ENCODE results near the gene CUTC.

DNA sequence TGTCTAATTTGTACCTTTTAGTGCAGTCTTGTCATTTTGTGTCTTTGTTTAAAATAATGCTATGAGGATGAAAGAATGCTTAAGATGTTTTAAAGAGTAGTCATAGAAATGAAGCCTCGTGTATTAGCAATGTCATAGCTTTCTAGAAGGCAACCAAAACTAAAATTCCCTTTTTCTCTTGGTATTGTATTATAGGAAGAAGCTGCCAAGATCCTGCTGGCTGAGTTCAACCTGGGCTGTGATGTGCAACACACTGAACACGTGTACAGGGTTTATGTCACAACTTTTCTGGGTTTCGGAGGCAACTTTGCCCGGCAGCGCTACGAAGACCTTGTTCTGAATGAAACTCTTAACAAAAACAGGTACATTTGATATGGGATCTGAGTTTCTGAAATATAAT lies 36.3 kb upstream of the CUTC start:
- TF ChIP-seq, protein P1, sequence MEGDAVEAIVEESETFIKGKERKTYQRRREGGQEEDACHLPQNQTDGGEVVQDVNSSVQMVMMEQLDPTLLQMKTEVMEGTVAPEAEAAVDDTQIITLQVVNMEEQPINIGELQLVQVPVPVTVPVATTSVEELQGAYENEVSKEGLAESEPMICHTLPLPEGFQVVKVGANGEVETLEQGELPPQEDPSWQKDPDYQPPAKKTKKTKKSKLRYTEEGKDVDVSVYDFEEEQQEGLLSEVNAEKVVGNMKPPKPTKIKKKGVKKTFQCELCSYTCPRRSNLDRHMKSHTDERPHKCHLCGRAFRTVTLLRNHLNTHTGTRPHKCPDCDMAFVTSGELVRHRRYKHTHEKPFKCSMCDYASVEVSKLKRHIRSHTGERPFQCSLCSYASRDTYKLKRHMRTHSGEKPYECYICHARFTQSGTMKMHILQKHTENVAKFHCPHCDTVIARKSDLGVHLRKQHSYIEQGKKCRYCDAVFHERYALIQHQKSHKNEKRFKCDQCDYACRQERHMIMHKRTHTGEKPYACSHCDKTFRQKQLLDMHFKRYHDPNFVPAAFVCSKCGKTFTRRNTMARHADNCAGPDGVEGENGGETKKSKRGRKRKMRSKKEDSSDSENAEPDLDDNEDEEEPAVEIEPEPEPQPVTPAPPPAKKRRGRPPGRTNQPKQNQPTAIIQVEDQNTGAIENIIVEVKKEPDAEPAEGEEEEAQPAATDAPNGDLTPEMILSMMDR (IDR thresholded peaks at IDR 0.05; ENCODE audit: extremely low read depth in 1 of 2, insufficient read depth in 1 of 2, low read depth in 1 of 2, low read length in 2 of 2): no peak
- TF ChIP-seq POLR2A (IDR thresholded peaks at IDR 0.05; ENCODE audit: low read depth, low read length) (no peak), EZH2 (IDR thresholded peaks at IDR 0.05; ENCODE audit: borderline replicate concordance, low read depth, low read length, severe bottlenecking) (no peak), POLR2AphosphoS5 (IDR thresholded peaks at IDR 0.05; ENCODE audit: insufficient read depth, low read depth, low read length) (no peak), GATA2 (IDR thresholded peaks at IDR 0.05; ENCODE audit: insufficient read depth, insufficient read length, low read depth, low read length) (no peak)
